Activated CD8-positive, alpha-beta T cell treated with anti-CD3 and anti-CD28 coated beads, Interleukin-2, amount 10 ng/mL, durations not matched to agents 7 days and 5 days (primary cell): ENCODE data around the gene CASP8AP2. TPM values are rescaled to one million over a fixed set of nuclear protein-coding genes. Genes with fewer than 3 reads are reported as not detected.
"Not testable (repeated sequence)": the region's sequence is repeated elsewhere in the genome, so short reads cannot be mapped to it uniquely, and the experiment has no call there.

Experiments
- ATAC-seq: fragments of 150-1000 bp; cut with Tn5 transposase; one replicate; pipeline ENCODE4 v1.10.0; 2021; ENCODE audit warnings: moderate library complexity
- CTCF ChIA-PET: fragments of 350-600 bp; sonication (Branson Sonifier 250); formaldehyde crosslinking; loops from one replicate; lab custom pipeline; 2021; ENCODE audit warnings: antibody characterized with exemption; lab: Charles Lee
- POLR2A ChIA-PET: fragments of 350-600 bp; sonication (Branson Sonifier 250); formaldehyde crosslinking; loops from one replicate; lab custom pipeline; 2021; ENCODE audit warnings: antibody characterized with exemption; lab: Charles Lee
- DNase-seq: peaks from one replicate; pipeline ENCODE4 v3.0.0-alpha.2; 2020
- H3K27ac Mint-ChIP-seq: one replicate; pipeline ENCODE4 v1.8.0; 2021; ENCODE audit warnings: mild to moderate bottlenecking, mixed read lengths
- H3K27me3 Mint-ChIP-seq: one replicate; pipeline ENCODE4 v1.8.0; 2021; ENCODE audit warnings: low read depth, mixed read lengths
- H3K36me3 Mint-ChIP-seq: one replicate; pipeline ENCODE4 v1.8.0; 2021; ENCODE audit warnings: low read depth, mixed read lengths
- H3K4me1 Mint-ChIP-seq: one replicate; pipeline ENCODE4 v1.8.0; 2021; ENCODE audit warnings: low read depth, mixed read lengths
- H3K4me3 Mint-ChIP-seq: one replicate; pipeline ENCODE4 v1.8.0; 2021; ENCODE audit warnings: mild to moderate bottlenecking, mixed read lengths
- H3K9me3 Mint-ChIP-seq: one replicate; pipeline ENCODE4 v1.8.0; 2022; ENCODE audit warnings: mixed read lengths; ENCODE audit not compliant: insufficient read depth
- total RNA-seq, 2 experiments: library from RNA; stranded (reverse); gene quantifications; one replicate each; pipeline ENCODE4 v1.2.3, GENCODE V29; 2021

The CASP8AP2 gene
- total RNA-seq, 2 experiments from 2014 or later: 42.5 to 47.3 TPM

DNA sequence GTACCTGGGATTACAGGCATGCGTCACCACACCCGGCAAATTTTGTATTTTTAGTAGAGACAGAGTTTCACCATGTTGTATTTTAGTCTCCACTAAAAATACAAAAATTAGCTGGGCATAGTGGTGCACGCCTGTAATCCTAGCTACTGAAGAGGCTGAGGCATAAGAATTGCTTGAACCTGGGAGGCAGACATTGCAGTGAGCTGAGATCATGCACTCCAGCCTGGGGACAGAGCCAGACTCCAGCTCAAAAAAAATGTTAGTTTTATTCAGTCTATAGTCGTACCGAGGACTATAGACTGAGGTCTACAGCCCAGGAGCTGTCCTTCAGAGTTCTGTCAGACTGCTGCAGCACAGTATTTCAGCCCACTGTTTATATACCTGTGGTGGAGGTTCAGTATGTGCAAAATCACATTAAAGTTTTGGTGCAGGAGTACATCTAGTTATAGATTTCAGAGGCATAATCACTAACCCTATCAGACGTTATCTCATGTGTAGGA lies 3.6 kb upstream of the CASP8AP2 start:
- ATAC-seq (no peak), DNase-seq (no peak)
- ChIA-PET CTCF (interaction anchor here (1.1 kb wide), 1 partner anchor 290 kb away, joined by 3 read pairs; no protein-coding TSS in a partner anchor), POLR2A (no interaction called here)
- Mint-ChIP-seq H3K4me1 (peaks cover 8% of the 10 kb centered on the region), H3K27ac (no peak overlapping the region), H3K36me3 (peaks cover 12% of the 10 kb centered on the region), H3K4me3 (no peak overlapping the region), H3K9me3 (no peaks in the 10 kb centered on the region), H3K27me3 (no peaks in the 10 kb centered on the region)

DNA sequence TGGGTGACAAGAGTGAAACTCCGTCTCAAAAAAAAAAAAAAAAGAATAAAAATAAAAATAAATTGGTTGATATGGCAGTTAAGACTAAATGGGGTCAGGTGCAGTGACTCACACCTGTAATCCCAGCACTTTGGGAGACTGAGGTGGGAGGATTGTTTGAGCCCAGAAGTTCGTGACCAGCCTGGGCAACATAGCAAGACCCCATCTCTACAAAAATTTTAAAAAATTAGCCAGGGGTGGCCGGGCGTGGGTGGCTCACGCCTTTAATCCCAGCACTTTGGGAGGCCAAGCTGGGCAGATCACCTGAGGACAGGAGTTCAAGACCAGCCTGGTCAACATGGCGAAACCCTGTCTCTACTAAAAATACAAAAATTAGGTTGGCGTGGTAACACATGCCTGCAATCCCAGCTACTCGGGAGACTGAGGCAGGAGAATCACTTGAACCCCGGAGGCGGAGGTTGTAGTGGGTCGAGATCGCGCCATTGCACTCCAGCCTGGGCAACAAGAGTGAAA lies 1.1 kb upstream of the CASP8AP2 start:
- ATAC-seq, H3K9me3 Mint-ChIP-seq, DNase-seq, H3K27me3 Mint-ChIP-seq: not testable (repeated sequence)
- Mint-ChIP-seq H3K4me1 (peaks cover 29% of the 10 kb centered on the region), H3K4me3 (peak overlapping the region; percentile 99), H3K27ac (peak overlapping the region; percentile 98), H3K36me3 (peaks cover 34% of the 10 kb centered on the region)
- CTCF ChIA-PET: interaction anchor here (1.1 to 2.2 kb wide), 5 partner anchors 9 to 651 kb away, joined by 3 to 24 read pairs (median 5); partner anchors contain the start of gene MDN1
- POLR2A ChIA-PET: interaction anchor here (0.6 to 2.5 kb wide), 12 partner anchors 9 to 759 kb away, joined by 3 to 76 read pairs (median 4); partner anchors contain the start of genes MDN1, PM20D2 and PNRC1

DNA sequence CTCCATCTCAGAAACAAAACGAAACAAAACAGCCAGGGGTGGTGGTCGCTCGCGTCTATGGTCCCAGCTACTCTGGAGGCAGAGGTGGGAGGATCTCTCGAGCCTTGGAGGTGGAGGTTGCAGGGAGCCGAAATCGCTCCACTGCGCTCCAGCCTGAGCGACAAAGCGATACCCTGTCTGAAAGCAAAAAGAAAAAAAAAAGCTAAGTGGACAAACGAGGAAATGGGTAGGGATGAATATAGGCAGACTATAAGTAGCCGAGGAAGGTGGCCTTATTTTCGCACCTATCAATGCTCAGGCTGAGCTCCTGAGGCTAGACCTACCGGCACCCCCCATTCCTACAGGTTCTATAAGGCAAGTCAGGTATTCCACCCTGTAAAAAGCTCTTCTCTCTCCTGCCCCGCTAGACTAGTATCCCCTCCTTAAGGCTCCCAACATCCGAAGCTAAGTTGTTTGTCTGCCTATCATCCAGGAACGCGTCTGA lies 650 bp upstream of the CASP8AP2 start:
- H3K4me1 Mint-ChIP-seq: peaks cover 31% of the 10 kb centered on the region
- H3K9me3 Mint-ChIP-seq: no peaks in the 10 kb centered on the region
- ChIA-PET CTCF (interaction anchor here (0.9 to 2.2 kb wide), 6 partner anchors 9 to 650 kb away, joined by 3 to 24 read pairs (median 4); partner anchors contain the start of gene MDN1), POLR2A (interaction anchor here (0.6 to 2.5 kb wide), 18 partner anchors 9 to 758 kb away, joined by 3 to 76 read pairs (median 3); partner anchors contain the start of genes MDN1, PM20D2 and PNRC1)
- H3K4me3 Mint-ChIP-seq: peak overlapping the region; percentile 99
- H3K27ac Mint-ChIP-seq: peak overlapping the region; percentile 98
- peaks cover 38% of the 10 kb centered on the region for H3K36me3 Mint-ChIP-seq
- ATAC-seq: peak; percentile 56
- DNase-seq: peak; percentile 44
- no peaks in the 10 kb centered on the region for H3K27me3 Mint-ChIP-seq

DNA sequence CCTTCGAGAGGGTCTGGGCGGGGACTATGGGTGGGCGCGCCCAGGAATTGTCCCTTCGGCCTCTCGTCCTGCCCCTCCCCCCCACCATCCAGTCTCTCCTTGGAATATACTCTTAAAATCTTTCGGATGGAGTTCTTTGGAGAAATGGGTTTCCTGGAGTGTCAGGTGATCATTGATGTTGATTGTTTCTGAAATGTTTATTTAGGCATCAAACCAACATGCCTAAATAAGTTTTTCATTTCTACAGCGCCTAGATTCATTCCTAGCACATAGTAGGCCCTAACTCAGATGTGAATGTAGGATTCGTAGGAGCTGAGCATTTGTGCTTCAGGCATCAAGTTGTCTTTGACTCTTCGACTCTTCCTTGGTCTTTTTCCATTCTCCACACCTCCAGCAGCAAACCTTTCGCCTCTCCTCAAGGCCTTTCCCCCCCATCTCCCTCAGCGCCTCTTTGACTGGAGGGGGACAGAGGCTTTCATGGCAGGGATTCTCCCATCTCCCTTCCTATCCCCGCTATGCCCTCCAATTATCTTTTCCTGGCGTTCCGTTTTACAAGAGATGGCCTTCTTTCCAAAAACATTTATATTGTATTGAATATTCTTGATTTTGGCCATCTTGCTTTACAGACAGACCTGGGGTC lies 610 bp downstream of the CASP8AP2 start:
- H3K4me1 Mint-ChIP-seq: peaks cover 41% of the 10 kb centered on the region
- DNase-seq (no peak), ATAC-seq (no peak)
- H3K9me3 Mint-ChIP-seq: no peaks in the 10 kb centered on the region
- peak overlapping the region; percentile 98 for H3K27ac Mint-ChIP-seq
- ChIA-PET CTCF (no interaction called here), POLR2A (interaction anchor here (0.8 to 0.9 kb wide), 2 partner anchors 42 to 422 kb away, joined by 3 read pairs; no protein-coding TSS in a partner anchor)
- H3K27me3 Mint-ChIP-seq: no peaks in the 10 kb centered on the region
- peak overlapping the region; percentile 99 for H3K4me3 Mint-ChIP-seq
- peaks cover 43% of the 10 kb centered on the region for H3K36me3 Mint-ChIP-seq

DNA sequence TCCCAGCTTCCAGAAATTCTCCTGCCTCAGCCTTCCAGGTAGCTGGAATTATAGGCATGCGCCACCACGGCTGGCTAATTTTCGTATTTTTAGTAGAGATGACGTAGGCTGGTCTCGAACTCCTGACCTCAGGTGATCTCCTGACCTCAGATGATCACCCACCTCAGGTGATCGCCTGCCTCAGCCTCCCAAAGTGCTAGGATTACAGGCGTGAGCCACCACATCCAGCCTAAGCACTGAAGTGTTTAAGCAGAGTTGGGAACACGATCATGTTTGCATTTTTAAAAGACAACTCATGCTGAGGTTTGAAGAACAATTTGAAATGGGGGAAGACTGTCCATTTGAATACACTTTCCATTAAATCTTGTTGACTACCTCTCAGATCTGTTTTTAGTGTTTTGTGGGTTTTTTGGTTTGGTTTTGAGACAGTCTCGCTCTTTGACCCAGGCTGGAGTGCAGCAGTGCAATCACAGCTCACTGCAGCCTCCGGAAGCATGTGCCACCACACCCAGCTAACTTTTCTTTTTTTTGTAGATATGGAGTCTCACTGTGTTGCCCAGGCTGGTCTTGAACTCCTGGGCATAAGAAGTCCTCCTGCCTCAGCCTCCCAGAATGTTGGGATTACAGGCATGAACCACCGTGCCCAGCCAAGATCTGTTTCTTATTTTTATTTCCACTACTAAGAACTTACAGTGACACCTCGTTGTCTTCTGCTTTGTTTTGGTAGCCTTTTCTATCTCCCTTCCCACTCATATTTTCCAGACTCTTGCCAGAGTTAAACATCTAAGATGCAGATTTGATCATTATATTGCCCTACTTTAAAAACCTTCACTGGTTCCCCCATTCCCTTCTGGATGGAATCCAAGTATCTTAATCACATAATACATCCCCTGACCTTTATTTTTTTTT lies 5.5 kb downstream of the CASP8AP2 start:
- ChIA-PET CTCF (no interaction called here), POLR2A (no interaction called here)
- H3K4me1 Mint-ChIP-seq: peaks cover 66% of the 10 kb centered on the region
- no peaks in the 10 kb centered on the region for H3K27me3 Mint-ChIP-seq
- H3K9me3 Mint-ChIP-seq: no peaks in the 10 kb centered on the region
- ATAC-seq (peak; percentile 86), DNase-seq (peak; percentile 57)
- H3K36me3 Mint-ChIP-seq: peaks cover 73% of the 10 kb centered on the region
- H3K27ac Mint-ChIP-seq: peak overlapping the region; percentile 85
- H3K4me3 Mint-ChIP-seq: peak overlapping the region; percentile 64

DNA sequence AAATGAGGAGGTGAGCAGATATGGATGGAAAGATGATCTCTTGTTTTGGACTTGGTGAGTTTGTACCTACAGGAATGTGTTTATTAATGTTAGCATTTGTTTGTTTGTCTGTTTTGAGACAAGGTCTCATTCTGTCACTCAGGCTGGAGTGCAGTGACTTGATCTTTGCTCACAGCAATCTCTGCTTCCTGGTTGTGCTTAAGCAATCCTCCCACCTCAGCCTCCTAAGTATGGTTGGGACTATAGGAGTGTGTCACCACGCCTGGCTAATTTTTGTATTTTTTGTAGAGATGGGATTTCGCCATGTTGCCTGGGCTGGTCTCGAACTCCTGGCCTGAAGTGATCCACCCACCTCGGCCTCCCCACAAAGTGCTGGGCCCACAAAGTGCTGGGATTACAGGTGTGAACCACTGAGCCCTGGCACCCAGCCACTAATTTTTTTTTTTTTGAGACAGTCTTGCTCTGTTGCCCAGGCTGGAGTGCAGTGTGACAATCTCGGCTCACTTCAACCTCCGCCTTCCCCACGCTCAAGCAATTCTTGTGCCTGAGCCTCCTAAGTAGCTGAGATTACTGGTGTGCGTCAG lies 7.1 kb downstream of the CASP8AP2 start:
- ChIA-PET POLR2A (no interaction called here), CTCF (no interaction called here)
- Mint-ChIP-seq H3K27me3 (no peaks in the 10 kb centered on the region), H3K27ac (peak overlapping the region; percentile 21), H3K36me3 (peaks cover 65% of the 10 kb centered on the region), H3K4me3 (no peak overlapping the region), H3K9me3 (no peaks in the 10 kb centered on the region), H3K4me1 (peaks cover 58% of the 10 kb centered on the region)
- ATAC-seq: no peak
- no peak for DNase-seq

DNA sequence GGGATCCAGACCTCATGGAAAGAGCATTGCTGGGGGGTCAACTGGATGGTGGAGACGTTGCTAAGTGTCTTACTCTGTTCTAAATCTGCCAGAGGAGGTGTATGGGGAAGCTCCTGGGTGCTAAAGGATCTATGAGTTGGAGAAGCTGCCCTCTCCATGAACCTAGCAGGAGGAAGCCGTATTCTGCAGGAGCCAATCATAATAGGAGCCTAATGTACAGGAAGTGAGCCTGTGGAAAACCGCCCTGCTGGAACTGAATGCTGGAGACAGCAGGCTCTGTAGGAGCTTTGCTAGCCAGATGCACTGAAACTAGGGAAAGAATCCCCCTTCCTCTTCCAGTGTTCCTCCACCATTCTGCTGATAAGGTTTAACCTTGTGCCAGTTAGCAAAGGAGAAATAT lies 10.9 kb downstream of the CASP8AP2 start:
- ChIA-PET POLR2A (interaction anchor here (1.4 kb wide), 1 partner anchor 11 kb away, joined by 5 read pairs; the partner anchor contains the start of gene CASP8AP2), CTCF (no interaction called here)
- Mint-ChIP-seq H3K27me3 (no peaks in the 10 kb centered on the region), H3K4me3 (no peak overlapping the region), H3K27ac (peak overlapping the region; percentile 55), H3K9me3 (no peaks in the 10 kb centered on the region), H3K36me3 (peaks cover 41% of the 10 kb centered on the region), H3K4me1 (peaks cover 39% of the 10 kb centered on the region)
- ATAC-seq (no peak), DNase-seq (no peak)

DNA sequence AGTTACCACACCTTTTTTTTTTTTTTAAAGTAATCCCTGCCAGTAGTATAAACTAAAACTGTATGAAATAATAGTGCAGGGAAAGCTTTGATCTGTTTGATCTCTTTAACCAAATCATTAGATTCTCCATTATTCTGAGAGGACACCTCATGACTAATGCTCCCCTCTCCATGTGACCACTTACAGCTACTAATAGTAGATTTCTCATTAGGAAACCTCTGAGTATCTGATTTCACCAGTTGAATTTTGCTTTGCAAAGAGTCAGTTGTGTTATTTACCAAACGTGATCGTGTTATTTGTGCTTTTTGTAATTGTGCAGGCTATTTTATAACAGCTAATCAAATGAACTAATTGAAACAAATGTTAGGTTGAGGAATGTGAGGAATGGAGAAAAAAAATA lies 12.5 kb downstream of the CASP8AP2 start:
- ChIA-PET CTCF (no interaction called here), POLR2A (no interaction called here)
- no peak for DNase-seq
- Mint-ChIP-seq H3K4me3 (no peak overlapping the region), H3K9me3 (no peaks in the 10 kb centered on the region), H3K36me3 (peaks cover 34% of the 10 kb centered on the region), H3K27ac (no peak overlapping the region), H3K4me1 (peaks cover 24% of the 10 kb centered on the region), H3K27me3 (no peaks in the 10 kb centered on the region)
- no peak for ATAC-seq

DNA sequence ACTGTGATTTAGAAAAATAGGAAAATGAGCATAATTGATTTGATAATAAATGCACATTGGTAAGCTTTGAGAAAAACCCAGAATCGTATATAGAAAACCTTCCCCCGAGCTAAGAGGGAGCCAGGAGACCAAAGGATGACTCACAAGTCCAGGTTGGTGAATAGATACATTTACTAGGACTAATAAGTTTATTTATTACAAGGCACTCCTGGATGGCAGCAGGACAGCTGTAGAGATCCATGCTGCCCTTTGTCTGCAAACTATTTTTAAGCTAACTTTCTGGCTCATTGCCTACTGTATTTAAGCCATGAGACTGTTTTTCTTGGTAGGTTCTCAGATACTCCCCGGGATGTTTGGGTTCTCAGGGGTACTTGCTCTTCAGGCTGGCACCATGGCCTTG lies 13.4 kb downstream of the CASP8AP2 start:
- H3K4me3 Mint-ChIP-seq: no peak overlapping the region
- ChIA-PET CTCF (no interaction called here), POLR2A (no interaction called here)
- H3K27me3 Mint-ChIP-seq: no peaks in the 10 kb centered on the region
- DNase-seq (no peak), ATAC-seq (no peak)
- H3K9me3 Mint-ChIP-seq: no peaks in the 10 kb centered on the region
- peak overlapping the region; percentile 13 for H3K27ac Mint-ChIP-seq
- peaks cover 31% of the 10 kb centered on the region for H3K36me3 Mint-ChIP-seq
- H3K4me1 Mint-ChIP-seq: peaks cover 19% of the 10 kb centered on the region

DNA sequence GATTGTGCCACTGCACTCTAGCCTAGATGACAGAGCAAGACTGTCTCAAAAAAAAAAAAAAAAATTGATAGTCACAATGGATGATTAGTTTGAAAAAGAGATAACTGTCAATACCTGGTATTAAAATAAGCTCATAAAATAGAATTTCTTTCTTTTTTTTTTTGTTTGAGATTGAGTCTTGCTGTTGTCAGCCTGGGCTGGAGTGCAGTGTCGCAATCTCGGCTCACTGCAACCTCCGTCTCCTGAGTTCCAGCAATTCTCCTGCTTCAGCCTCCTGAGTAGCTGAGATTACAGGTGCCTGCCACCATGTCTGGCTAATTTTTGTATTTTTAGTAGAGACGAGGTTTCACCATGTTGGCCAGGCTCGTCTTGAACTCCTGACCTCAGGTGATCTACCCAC lies 17.8 kb downstream of the CASP8AP2 start:
- ATAC-seq, DNase-seq, CTCF ChIA-PET, H3K27me3 Mint-ChIP-seq, H3K9me3 Mint-ChIP-seq, H3K27ac Mint-ChIP-seq, H3K4me3 Mint-ChIP-seq: not testable (repeated sequence)
- peaks cover 12% of the 10 kb centered on the region for H3K4me1 Mint-ChIP-seq
- POLR2A ChIA-PET: interaction anchor here (0.6 kb wide), 1 partner anchor 100 kb away, joined by 3 read pairs; no protein-coding TSS in a partner anchor
- peaks cover 43% of the 10 kb centered on the region for H3K36me3 Mint-ChIP-seq

DNA sequence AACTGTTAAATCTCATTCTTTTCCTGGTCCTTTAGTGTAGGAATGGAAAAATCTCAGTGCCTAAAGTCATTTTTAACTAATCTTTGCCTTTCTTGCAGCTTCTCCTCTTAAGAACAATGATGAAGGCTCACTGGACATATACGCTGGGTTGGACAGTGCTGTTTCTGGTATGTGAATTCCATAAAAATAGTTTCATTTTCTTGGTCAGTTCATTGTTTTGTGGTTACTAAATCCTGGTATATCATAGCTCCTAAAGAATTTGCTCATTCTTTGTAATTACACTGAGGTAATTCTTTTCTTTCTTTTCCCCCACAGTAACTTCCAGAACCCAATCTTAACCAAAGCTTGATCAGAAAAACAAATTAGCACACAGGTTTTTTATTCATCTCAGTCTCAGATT lies 23.4 kb downstream of the CASP8AP2 start:
- Mint-ChIP-seq H3K4me1 (peaks cover 7% of the 10 kb centered on the region), H3K9me3 (no peaks in the 10 kb centered on the region), H3K27ac (no peak overlapping the region), H3K4me3 (no peak overlapping the region), H3K27me3 (no peaks in the 10 kb centered on the region), H3K36me3 (peaks cover 63% of the 10 kb centered on the region)
- DNase-seq: no peak
- ChIA-PET POLR2A (interaction anchor here (0.7 kb wide), 1 partner anchor 31 kb away, joined by 3 read pairs; no protein-coding TSS in a partner anchor), CTCF (no interaction called here)
- no peak for ATAC-seq
